ENCODE measurements around the gene GORASP1. TPM values are rescaled to one million over a fixed set of nuclear protein-coding genes. Genes with fewer than 3 reads are reported as not detected.

Gene GORASP1
- total and polyA plus RNA-seq, 2 of the 13 experiments (the other 11 are each of a cell fraction or from before 2014, with no cell fraction given): 36.4 to 39.8 TPM

- TF ChIP-seq AHDC1 (CRISPR knock-in tag; IDR thresholded peaks at IDR 0.05; ENCODE audit: borderline replicate concordance) (0 out of 2 replicates have a peak, but pooled peaks have one; percentile 35), ZUFSP (CRISPR knock-in tag; IDR thresholded peaks at IDR 0.05; ENCODE audit: borderline replicate concordance) (no peak), HNRNPLL (IDR thresholded peaks at IDR 0.05; ENCODE audit: low read depth, low read length, poor library complexity, severe bottlenecking) (peak; percentile 71), RFX5 (IDR thresholded peaks at IDR 0.05; ENCODE audit: low read depth, low read length) (no peak), ZFYVE20 (CRISPR knock-in tag; IDR thresholded peaks at IDR 0.05; ENCODE audit: borderline replicate concordance, low read depth) (no peak), ZNF615 (CRISPR knock-in tag; IDR thresholded peaks at IDR 0.05; ENCODE audit: borderline replicate concordance) (peak; percentile 63; the same call in 1 of the 2 replicates), ZNF280B (CRISPR knock-in tag; IDR thresholded peaks at IDR 0.05; ENCODE audit: borderline replicate concordance) (0 out of 2 replicates have a peak, but pooled peaks have one; percentile 65), ZNF850 (CRISPR knock-in tag; conservative IDR thresholded peaks at IDR 0.05) (0 out of 2 replicates have a peak, but pooled peaks have one; percentile 56), RAD21 (CRISPR knock-in tag; IDR thresholded peaks at IDR 0.05) (no peak), CBX1 (IDR thresholded peaks at IDR 0.05; ENCODE audit: low read depth) (peak; percentile 21), PRDM15 (CRISPR knock-in tag; IDR thresholded peaks at IDR 0.05) (peak; percentile 45; the same call in 1 of the 2 replicates), ZNF616 (CRISPR knock-in tag; IDR thresholded peaks at IDR 0.05; ENCODE audit: low read depth) (no peak), PHF8 (CRISPR knock-in tag; IDR thresholded peaks at IDR 0.05) (peak; percentile 81), MTA1 (CRISPR knock-in tag; IDR thresholded peaks at IDR 0.05; ENCODE audit: borderline replicate concordance) (peak; percentile 56; the same call in 1 of the 2 replicates), RORA (CRISPR knock-in tag; IDR thresholded peaks at IDR 0.05) (0 out of 2 replicates have a peak, but pooled peaks have one; percentile 37)
These were observed 508 bp downstream of the GORASP1 start (continued) for GRCh38 chr3:39106851-39107387.
